Stimulated activated CD8-positive, alpha-beta memory T cell treated with anti-CD3 and anti-CD28 coated beads, Interleukin-4, amount 100 ng/mL, for 48 hours (primary cell): ENCODE measurements around the gene OSBPL2.

Source experiments
- DNase-seq: peaks from one replicate; pipeline ENCODE4 v3.0.0-alpha.2; 2020

OSBPL2 gene

GRCh38 chr20:62287759-62288534 is 49.6 kb downstream of the OSBPL2 start:
- DNase-seq: no peak

GRCh38 chr20:62288535-62289105 is 50.3 kb downstream of the OSBPL2 start:
- DNase-seq: no peak

GRCh38 chr20:62289131-62289530 is 50.8 kb downstream of the OSBPL2 start:
- DNase-seq: no peak

GRCh38 chr20:62289898-62290297 is 51.6 kb downstream of the OSBPL2 start:
- DNase-seq: no peak

- no peak for DNase-seq
These were observed 53.1 kb downstream of the OSBPL2 start for GRCh38 chr20:62291251-62292066.

- DNase-seq: no peak
These were observed 53.8 kb downstream of the OSBPL2 start for GRCh38 chr20:62292108-62292507.

GRCh38 chr20:62293111-62293784 is 54.9 kb downstream of the OSBPL2 start:
- no peak for DNase-seq

- DNase-seq: no peak
These were observed 55.6 kb downstream of the OSBPL2 start for GRCh38 chr20:62293946-62294345.

- no peak for DNase-seq
These were observed 56.2 kb downstream of the OSBPL2 start for GRCh38 chr20:62294516-62294915.

- DNase-seq: no peak
These were observed 58.6 kb downstream of the OSBPL2 start for GRCh38 chr20:62296724-62297448.

GRCh38 chr20:62297449-62298227 is 59.3 kb downstream of the OSBPL2 start:
- DNase-seq: no peak

- DNase-seq: no peak
These were observed 60.4 kb downstream of the OSBPL2 start for GRCh38 chr20:62298577-62299249.

GRCh38 chr20:62299666-62300236 is 61.4 kb downstream of the OSBPL2 start:
- DNase-seq: no peak

GRCh38 chr20:62300319-62300718 is 62.0 kb downstream of the OSBPL2 start:
- DNase-seq: no peak

GRCh38 chr20:62301111-62301668 is 62.9 kb downstream of the OSBPL2 start:
- no peak for DNase-seq

GRCh38 chr20:62301773-62302340 is 63.5 kb downstream of the OSBPL2 start:
- DNase-seq: peak; percentile 90

- peak; percentile 96 for DNase-seq
These were observed 64.2 kb downstream of the OSBPL2 start, which contains the start of gene ADRM1 for GRCh38 chr20:62302341-62303061. ADRM1 (plus strand) TSS chr20:62302997; CDS start chr20:62303569, 572 bp downstream.

- no peak for DNase-seq
These were observed 64.7 kb downstream of the OSBPL2 start for GRCh38 chr20:62303062-62303339.
